ENCODE measurements around the gene S1PR3.

DNA sequence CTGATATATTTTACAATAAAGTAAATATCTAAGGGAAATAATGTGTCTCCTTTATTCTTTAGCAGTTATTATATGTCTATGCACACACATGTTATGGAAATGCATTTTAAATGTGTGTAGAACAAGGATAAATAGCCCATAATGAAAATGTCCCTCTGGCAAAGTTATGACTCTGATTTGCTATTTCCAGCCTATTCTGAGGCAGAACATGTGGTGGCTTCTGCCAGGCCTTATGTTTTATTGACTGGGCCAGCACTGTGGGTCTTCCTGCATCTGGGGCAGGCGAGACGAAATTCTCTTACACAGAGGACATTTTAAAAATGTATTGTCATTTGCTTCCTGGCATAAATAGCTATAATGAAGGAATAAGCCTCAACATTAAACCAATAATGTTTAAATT lies 52.8 kb downstream of the S1PR3 start:
- no peak for TF ChIP-seq EZH2 (IDR thresholded peaks at IDR 0.05; ENCODE audit: low read length, unreplicated experiment)
- TF ChIP-seq, protein P1, sequence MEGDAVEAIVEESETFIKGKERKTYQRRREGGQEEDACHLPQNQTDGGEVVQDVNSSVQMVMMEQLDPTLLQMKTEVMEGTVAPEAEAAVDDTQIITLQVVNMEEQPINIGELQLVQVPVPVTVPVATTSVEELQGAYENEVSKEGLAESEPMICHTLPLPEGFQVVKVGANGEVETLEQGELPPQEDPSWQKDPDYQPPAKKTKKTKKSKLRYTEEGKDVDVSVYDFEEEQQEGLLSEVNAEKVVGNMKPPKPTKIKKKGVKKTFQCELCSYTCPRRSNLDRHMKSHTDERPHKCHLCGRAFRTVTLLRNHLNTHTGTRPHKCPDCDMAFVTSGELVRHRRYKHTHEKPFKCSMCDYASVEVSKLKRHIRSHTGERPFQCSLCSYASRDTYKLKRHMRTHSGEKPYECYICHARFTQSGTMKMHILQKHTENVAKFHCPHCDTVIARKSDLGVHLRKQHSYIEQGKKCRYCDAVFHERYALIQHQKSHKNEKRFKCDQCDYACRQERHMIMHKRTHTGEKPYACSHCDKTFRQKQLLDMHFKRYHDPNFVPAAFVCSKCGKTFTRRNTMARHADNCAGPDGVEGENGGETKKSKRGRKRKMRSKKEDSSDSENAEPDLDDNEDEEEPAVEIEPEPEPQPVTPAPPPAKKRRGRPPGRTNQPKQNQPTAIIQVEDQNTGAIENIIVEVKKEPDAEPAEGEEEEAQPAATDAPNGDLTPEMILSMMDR (conservative IDR thresholded peaks at IDR 0.05; ENCODE audit: low read depth, low read length) = no peak
